Peyer's patch (tissue), 4 donors: ENCODE measurements around the gene PLA2G4E.

Source experiments
- POLR2A ChIP-seq, 2 donors: fragments of 450-650 bp; IDR thresholded peaks; one replicate each; pipeline ENCODE4 v1.5.1; 2017; ENCODE audit warnings: antibody characterized with exemption in 2 of 2, mild to moderate bottlenecking in 2 of 2, moderate library complexity in 2 of 2
- TF ChIP-seq, protein P1 (sequence below), 6 experiments: fragments of 450-650 bp in 4 of 6; fragments of 200-600 bp in 2 of 6; sonication (generic) in 1 of 6; IDR thresholded peaks; one replicate each; pipeline ENCODE4 v1.5.1; 2017 to 2019; ENCODE audit warnings: antibody characterized with exemption in 6 of 6, mild to moderate bottlenecking in 3 of 6, moderate library complexity in 1 of 6

GRCh38 chr15:42001236-42001635 lies 19.6 kb downstream of the PLA2G4E start:
- TF ChIP-seq, protein P1, sequence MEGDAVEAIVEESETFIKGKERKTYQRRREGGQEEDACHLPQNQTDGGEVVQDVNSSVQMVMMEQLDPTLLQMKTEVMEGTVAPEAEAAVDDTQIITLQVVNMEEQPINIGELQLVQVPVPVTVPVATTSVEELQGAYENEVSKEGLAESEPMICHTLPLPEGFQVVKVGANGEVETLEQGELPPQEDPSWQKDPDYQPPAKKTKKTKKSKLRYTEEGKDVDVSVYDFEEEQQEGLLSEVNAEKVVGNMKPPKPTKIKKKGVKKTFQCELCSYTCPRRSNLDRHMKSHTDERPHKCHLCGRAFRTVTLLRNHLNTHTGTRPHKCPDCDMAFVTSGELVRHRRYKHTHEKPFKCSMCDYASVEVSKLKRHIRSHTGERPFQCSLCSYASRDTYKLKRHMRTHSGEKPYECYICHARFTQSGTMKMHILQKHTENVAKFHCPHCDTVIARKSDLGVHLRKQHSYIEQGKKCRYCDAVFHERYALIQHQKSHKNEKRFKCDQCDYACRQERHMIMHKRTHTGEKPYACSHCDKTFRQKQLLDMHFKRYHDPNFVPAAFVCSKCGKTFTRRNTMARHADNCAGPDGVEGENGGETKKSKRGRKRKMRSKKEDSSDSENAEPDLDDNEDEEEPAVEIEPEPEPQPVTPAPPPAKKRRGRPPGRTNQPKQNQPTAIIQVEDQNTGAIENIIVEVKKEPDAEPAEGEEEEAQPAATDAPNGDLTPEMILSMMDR (IDR thresholded peaks at IDR 0.05): no peak
- TF ChIP-seq POLR2A (IDR thresholded peaks at IDR 0.05): no peak
